Stomach (tissue), 4 donors: ENCODE data around the gene BRAP.
"Not testable (repeated sequence)": the region's sequence is repeated elsewhere in the genome, so short reads cannot be mapped to it uniquely, and the experiment has no call there.

Experiments used
- CTCF ChIP-seq, 7 experiments: fragments of 450-650 bp in 4 of 7; fragments of 200-600 bp in 3 of 7; sonication (generic) in 3 of 7; IDR thresholded peaks; one replicate each; pipeline ENCODE4 v1.5.1; 2016 to 2019; ENCODE audit warnings: antibody characterized with exemption in 7 of 7, control low read depth in 2 of 7, mild to moderate bottlenecking in 1 of 7
- POLR2A ChIP-seq, 4 donors: fragments of 450-650 bp; IDR thresholded peaks; one replicate each; pipeline ENCODE4 v1.6.1; 2016; ENCODE audit warnings: antibody characterized with exemption in 4 of 4, control low read depth in 2 of 4, mild to moderate bottlenecking in 1 of 4, moderate library complexity in 1 of 4
- POLR2AphosphoS5 ChIP-seq, 3 donors: sonication (generic); formaldehyde crosslinking; IDR thresholded peaks; one replicate each; pipeline ENCODE4 v1.6.1; 2016; ENCODE audit warnings: antibody characterized with exemption in 3 of 3

GRCh38 chr12:111595341-111595835 is 90.4 kb downstream of the BRAP start:
- TF ChIP-seq CTCF, POLR2A, POLR2AphosphoS5 (IDR thresholded peaks at IDR 0.05): not testable (repeated sequence)
